SU-DHL-6 (cell line): Measurements from ENCODE around the gene NXPH1.

Experiments used
- H2AFZ ChIP-seq: fragments of 200-600 bp; sonication (generic); 2 replicates; pipeline ENCODE4 v1.6.1; 2014; ENCODE audit warnings: low read depth, mild to moderate bottlenecking, moderate library complexity, mixed read lengths, antibody characterized with exemption, low read length; ENCODE audit not compliant: severe bottlenecking
- H3F3A ChIP-seq: fragments of 200-600 bp; shearing (Covaris generic); 2 replicates; pipeline ENCODE4 v1.6.0; 2016; ENCODE audit warnings: antibody characterized with exemption, mild to moderate bottlenecking; ENCODE audit not compliant: insufficient read depth
- H3K27ac ChIP-seq: fragments of 200-600 bp; sonication (generic); 2 replicates; pipeline ENCODE4 v1.5.1; 2016; ENCODE audit warnings: low read depth, mild to moderate bottlenecking, low read length, moderate library complexity, mixed read lengths
- H3K27me3 ChIP-seq: fragments of 200-600 bp; sonication (generic), shearing (Covaris generic); 2 replicates; pipeline ENCODE4 v1.6.0; 2014; ENCODE audit warnings: mild to moderate bottlenecking, low read length
- H3K36me3 ChIP-seq: fragments of 200-600 bp; sonication (generic); 2 replicates; pipeline ENCODE4 v1.6.1; 2014; ENCODE audit warnings: mild to moderate bottlenecking, low read length, mixed read lengths
- H3K4me2 ChIP-seq: fragments of 300-600, 200-600 bp; shearing (Covaris generic), sonication (generic); 2 replicates; pipeline ENCODE4 v1.6.0; 2014; ENCODE audit warnings: low read length, low read depth, mild to moderate bottlenecking; ENCODE audit not compliant: poor library complexity, severe bottlenecking
- H3K4me3 ChIP-seq: fragments of 200-600 bp; sonication (generic); 2 replicates; pipeline ENCODE4 v1.5.1; 2014; ENCODE audit warnings: antibody characterized with exemption, low read length, mild to moderate bottlenecking, mixed read lengths; ENCODE audit not compliant: insufficient read depth, poor library complexity, severe bottlenecking
- H3K79me2 ChIP-seq: fragments of 200-600 bp; sonication (generic); 2 replicates; pipeline ENCODE4 v1.6.1; 2014; ENCODE audit warnings: mild to moderate bottlenecking, low read length, moderate library complexity; ENCODE audit not compliant: insufficient read depth
- H3K9ac ChIP-seq: fragments of 200-600 bp; sonication (generic); 2 replicates; pipeline ENCODE4 v1.7.0; 2014; ENCODE audit warnings: mild to moderate bottlenecking, low read length
- H3K9me2 ChIP-seq: fragments of 200-600 bp; sonication (generic); replicated peaks from 2 replicates; pipeline ENCODE4 v1.6.1; 2014; ENCODE audit warnings: low read length; ENCODE audit not compliant: insufficient read depth
- H3K9me3 ChIP-seq: fragments of 200-600 bp; sonication (generic); 2 replicates; pipeline ENCODE4 v1.6.1; 2014; ENCODE audit warnings: low read length, mixed read lengths; ENCODE audit not compliant: insufficient read depth
- H4K20me1 ChIP-seq: fragments of 200-600 bp; sonication (generic); 2 replicates; pipeline ENCODE4 v1.6.1; 2014; ENCODE audit warnings: low read depth, mild to moderate bottlenecking, antibody characterized with exemption, low read length, moderate library complexity, mixed read lengths
- EZH2phosphoT487 ChIP-seq: fragments of 200-600 bp; sonication (generic), shearing (Covaris generic); conservative IDR thresholded peaks from 2 replicates; pipeline ENCODE4 v1.6.1; 2018; ENCODE audit warnings: mild to moderate bottlenecking, antibody characterized with exemption, low read length, moderate library complexity, mixed read lengths
- TF ChIP-seq, protein P1 (sequence below): fragments of 200-600 bp; sonication (generic); IDR thresholded peaks from one replicate; pipeline ENCODE4 v1.5.1; 2017; ENCODE audit warnings: antibody characterized with exemption, mild to moderate bottlenecking, low read length, moderate library complexity; ENCODE audit not compliant: insufficient read depth, poor library complexity, severe bottlenecking

NXPH1 gene

DNA sequence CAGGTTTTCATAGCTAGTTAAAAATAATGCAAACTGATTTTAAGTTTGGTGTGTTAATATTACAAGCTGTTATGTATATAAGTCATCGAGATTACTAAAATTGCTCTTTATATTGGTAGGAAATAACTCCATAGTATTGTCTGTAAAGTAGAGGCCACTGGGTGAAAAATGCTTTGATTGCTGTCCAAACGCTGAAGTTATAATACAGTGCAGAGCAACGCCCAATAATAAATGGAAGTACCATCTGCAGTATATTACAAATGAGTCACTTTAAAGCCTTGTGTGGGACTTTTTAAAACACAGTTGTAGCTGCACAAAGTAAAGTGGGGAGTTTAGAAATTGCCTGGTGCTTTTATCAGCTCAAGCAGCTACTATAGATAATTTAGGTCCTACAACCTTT lies 196.1 kb downstream of the NXPH1 start:
- Histone ChIP-seq H3K9ac (no peak overlapping the region), H3K27me3 (no peaks in the 10 kb centered on the region)
- no peak for TF ChIP-seq EZH2phosphoT487
- TF ChIP-seq, protein P1, sequence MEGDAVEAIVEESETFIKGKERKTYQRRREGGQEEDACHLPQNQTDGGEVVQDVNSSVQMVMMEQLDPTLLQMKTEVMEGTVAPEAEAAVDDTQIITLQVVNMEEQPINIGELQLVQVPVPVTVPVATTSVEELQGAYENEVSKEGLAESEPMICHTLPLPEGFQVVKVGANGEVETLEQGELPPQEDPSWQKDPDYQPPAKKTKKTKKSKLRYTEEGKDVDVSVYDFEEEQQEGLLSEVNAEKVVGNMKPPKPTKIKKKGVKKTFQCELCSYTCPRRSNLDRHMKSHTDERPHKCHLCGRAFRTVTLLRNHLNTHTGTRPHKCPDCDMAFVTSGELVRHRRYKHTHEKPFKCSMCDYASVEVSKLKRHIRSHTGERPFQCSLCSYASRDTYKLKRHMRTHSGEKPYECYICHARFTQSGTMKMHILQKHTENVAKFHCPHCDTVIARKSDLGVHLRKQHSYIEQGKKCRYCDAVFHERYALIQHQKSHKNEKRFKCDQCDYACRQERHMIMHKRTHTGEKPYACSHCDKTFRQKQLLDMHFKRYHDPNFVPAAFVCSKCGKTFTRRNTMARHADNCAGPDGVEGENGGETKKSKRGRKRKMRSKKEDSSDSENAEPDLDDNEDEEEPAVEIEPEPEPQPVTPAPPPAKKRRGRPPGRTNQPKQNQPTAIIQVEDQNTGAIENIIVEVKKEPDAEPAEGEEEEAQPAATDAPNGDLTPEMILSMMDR = no peak

DNA sequence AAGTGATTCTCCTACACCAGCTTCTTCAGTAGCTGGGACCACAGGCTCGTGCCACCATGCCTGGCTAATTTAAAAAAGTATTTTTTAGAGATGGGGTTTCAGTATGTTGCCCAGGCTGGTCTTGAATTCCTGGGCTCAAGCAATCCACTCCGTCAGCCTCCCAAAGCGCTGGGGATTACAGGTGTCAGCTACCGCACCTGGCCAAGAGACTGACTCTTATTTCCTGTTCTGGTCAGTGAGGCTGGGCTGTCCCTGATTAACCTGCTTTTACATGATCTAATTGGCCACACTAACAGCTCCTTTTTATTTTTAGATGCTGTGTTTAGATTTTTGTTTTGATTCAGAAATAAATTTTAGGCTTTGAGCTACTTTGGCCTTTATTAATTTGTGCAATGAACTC lies 203.9 kb downstream of the NXPH1 start:
- Histone ChIP-seq H3K4me2 (no peak overlapping the region), H3K27ac (no peak overlapping the region), H2AFZ (no peak overlapping the region), H3K79me2 (no peaks in the 10 kb centered on the region), H3K9me2 (no peaks in the 10 kb centered on the region), H3K9ac (no peak overlapping the region), H4K20me1 (no peaks in the 10 kb centered on the region), H3K4me3 (no peak overlapping the region), H3K36me3 (no peaks in the 10 kb centered on the region), H3F3A (no peaks in the 10 kb centered on the region), H3K9me3 (no peaks in the 10 kb centered on the region), H3K27me3 (no peaks in the 10 kb centered on the region; the same call in 1 of the 2 replicates)
- TF ChIP-seq, protein P1 = no peak
- TF ChIP-seq EZH2phosphoT487 = no peak

More for the DNA sequence above, 196.1 kb downstream of the NXPH1 start:
- Histone ChIP-seq H3K9me2 (no peaks in the 10 kb centered on the region), H3K4me3 (no peak overlapping the region), H4K20me1 (no peaks in the 10 kb centered on the region), H3K79me2 (no peaks in the 10 kb centered on the region), H3K4me2 (no peak overlapping the region), H3F3A (no peaks in the 10 kb centered on the region), H3K36me3 (no peaks in the 10 kb centered on the region), H3K9me3 (no peaks in the 10 kb centered on the region), H3K27ac (no peak overlapping the region), H2AFZ (no peak overlapping the region)

DNA sequence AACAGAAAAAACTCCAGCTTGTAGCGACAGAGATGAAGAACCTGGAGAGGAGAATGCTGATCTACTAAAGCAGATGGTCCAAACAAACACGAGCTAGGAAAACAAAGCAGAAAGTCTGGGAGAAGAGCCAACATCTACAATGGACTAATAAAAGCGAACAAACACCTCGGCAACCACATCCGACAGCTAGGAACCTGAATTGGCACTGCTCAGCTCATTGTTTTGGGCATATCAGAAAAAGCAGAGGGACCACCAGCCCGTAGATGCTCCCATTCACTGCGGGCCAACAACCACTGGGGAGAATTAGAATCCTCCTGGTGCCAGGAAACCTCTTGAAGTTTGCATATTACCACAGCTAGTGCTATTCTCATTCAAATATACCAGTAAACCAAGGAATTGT lies 204.7 kb downstream of the NXPH1 start:
- H3K27me3 ChIP-seq = no peaks in the 10 kb centered on the region; the same call in 1 of the 2 replicates
- no peaks in the 10 kb centered on the region for H4K20me1 ChIP-seq
- H3K9me2 ChIP-seq = no peaks in the 10 kb centered on the region
- no peak for TF ChIP-seq EZH2phosphoT487
- TF ChIP-seq, protein P1 = no peak
- no peaks in the 10 kb centered on the region for H3F3A ChIP-seq
- no peak overlapping the region for H3K9ac ChIP-seq
- no peak overlapping the region for H3K4me2 ChIP-seq
- H3K79me2 ChIP-seq = no peaks in the 10 kb centered on the region
- H3K4me3 ChIP-seq = no peak overlapping the region
- no peaks in the 10 kb centered on the region for H3K9me3 ChIP-seq
- no peak overlapping the region for H2AFZ ChIP-seq
- no peaks in the 10 kb centered on the region for H3K36me3 ChIP-seq
- no peak overlapping the region for H3K27ac ChIP-seq

DNA sequence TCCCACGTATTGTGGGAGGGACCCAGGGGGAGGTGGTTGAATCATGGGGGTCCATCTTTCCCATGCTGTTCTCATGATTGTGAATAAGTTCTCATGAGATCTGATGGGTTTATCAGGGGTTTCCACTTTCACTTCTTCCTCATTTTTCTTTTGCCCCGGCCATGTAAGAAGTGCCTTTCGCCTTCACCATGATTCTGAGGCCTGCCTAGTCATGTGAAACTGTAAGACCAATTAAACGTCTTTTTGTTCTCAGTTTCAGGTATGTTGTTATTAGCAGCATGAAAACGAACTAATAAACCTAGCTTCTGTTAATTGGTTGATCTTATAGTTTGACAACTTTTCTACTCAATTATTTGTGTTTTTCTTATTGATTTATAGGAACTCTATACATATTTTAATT lies 206.3 kb downstream of the NXPH1 start:
- Histone ChIP-seq H3K79me2 (no peaks in the 10 kb centered on the region), H2AFZ (no peak overlapping the region), H3K9me3 (no peaks in the 10 kb centered on the region), H3K27ac (no peak overlapping the region), H3K9me2 (no peaks in the 10 kb centered on the region), H3F3A (no peaks in the 10 kb centered on the region), H3K36me3 (no peaks in the 10 kb centered on the region), H3K4me2 (no peak overlapping the region), H3K27me3 (peaks cover 3% of the 10 kb centered on the region; the same call in 1 of the 2 replicates), H4K20me1 (no peaks in the 10 kb centered on the region), H3K4me3 (no peak overlapping the region), H3K9ac (no peak overlapping the region)
- TF ChIP-seq, protein P1 = no peak
- TF ChIP-seq EZH2phosphoT487 = no peak
